NCI-H82 (cell line): Measurements from ENCODE around the gene ZNF771.
A peak's percentile ranks its signal among the peaks of the same experiment; 100 is the strongest.

ENCODE experiments used
- DNase-seq: peaks from one replicate; lab custom pipeline; 2025; lab: John Stamatoyannopoulos, UW

Gene ZNF771

DNA sequence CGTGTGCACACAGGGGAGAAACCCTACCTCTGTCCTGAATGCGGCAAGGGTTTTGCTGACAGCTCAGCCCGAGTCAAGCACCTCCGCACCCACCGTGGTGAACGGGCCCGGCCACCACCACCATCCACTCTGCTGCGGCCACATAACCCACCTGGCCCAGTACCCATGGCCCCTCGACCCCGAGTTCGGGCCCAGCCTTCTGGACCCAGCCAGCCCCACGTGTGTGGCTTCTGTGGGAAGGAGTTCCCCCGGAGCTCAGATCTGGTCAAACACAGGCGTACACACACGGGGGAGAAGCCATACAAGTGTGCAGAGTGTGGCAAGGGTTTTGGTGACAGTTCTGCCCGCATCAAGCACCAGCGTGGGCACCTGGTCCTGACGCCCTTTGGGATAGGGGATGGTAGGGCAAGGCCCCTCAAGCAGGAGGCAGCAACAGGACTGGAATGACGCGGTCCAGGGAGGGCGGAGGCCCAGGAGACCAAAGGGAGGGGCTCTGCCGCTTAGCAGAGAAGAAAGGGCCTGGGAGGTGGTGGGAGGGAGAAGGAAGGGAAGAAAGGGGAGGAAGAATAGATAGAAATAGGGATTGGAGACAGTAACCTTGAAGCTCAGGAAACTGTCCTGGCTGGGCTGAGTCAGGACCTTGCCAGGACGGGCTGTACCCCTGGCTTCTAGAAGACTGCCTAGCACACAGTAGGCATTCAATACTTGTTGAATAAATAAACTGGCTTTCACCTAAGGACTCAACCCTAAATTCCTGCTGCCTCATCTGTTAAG, 8.6 kb upstream of the ZNF771 start:
- no peak for DNase-seq

GRCh38 chr16:30399435-30400186, 7.8 kb upstream of the ZNF771 start:
- DNase-seq = peak; percentile 50

- DNase-seq = no peak
These were observed 5.5 kb upstream of the ZNF771 start for GRCh38 chr16:30401768-30402425.

GRCh38 chr16:30406795-30407101, 658 bp upstream of the ZNF771 start:
- DNase-seq = no peak

GRCh38 chr16:30407804-30408534, 563 bp downstream of the ZNF771 start:
- DNase-seq = peak; percentile 50

- peak; percentile 94 for DNase-seq
These were observed 2.0 kb downstream of the ZNF771 start for GRCh38 chr16:30409125-30410060.

DNA sequence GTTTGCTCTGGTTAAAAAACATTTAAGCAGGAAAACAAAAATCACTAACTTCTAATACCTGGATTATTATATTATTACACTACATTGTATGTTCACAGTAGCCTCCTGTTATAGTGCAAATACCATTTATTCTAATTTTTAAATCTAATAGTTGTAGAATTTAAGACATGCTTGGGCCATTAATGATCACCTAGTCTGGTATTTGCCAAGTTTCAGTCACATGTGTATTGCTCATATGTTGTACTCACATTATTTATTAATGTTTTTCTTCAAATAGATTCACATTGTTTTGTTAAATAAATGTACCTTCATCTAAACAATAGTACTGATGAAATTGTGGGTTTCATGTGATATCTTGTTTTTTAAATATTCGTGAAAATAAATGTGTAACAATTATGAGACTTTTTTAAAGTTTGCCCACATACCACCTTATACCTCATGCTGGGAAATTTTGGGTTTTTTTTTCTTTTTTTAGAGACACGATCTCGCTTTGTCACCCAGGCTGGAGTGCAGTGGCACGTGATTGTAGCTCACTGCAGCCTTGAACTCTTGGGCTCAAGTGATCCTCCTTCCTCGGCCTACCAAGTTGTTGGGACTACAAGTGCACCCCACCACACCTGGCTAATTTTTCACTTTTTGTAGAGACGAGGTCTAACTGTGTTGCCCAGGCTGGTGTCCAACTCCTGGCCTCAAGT, 5.9 kb downstream of the ZNF771 start:
- DNase-seq = no peak

DNA sequence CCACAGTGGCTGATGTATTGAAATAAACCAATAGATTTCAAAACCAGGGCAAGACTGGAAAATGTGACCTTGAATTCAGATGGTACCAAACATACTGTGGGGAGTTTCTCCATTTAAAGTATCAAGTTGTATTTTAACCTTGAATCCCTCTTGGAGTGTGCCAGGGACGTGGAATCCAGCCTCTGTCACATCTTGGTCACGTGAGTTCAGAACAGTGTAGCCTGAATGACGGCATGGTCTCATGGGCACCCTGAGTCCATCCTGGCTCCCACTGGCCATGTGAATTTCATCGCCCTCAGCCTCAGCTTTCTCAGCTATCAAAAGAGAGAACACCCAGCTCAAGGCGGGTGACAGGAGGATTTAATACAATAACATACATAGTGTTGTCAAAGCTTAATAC, 6.8 kb downstream of the ZNF771 start:
- DNase-seq = no peak

DNA sequence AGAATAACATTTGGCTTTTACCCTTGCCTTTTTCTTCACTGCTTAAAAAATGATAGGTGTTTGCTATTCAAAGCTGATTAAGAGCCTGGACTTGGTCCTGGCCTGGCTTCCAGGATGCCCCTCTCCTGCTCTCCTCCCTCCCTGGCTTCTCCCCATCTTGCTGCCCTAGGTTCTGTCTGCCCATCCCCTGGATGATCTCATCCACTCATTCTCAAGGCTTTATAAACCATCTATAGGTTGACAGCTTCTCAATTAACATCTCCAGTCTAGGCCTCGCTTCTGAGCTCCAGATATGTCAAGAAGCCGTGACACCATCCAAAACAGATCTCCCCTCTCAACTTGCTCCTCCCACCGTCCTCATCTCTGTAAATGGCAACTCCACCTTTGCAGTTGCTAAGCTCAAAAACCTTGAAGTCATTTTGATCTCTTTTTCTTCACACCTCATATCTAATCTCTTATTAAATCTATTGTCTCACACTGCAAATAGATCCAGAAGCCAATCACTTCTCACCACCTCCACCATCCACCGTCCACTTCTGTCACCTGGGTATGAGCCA, 8.7 kb downstream of the ZNF771 start:
- no peak for DNase-seq

DNA sequence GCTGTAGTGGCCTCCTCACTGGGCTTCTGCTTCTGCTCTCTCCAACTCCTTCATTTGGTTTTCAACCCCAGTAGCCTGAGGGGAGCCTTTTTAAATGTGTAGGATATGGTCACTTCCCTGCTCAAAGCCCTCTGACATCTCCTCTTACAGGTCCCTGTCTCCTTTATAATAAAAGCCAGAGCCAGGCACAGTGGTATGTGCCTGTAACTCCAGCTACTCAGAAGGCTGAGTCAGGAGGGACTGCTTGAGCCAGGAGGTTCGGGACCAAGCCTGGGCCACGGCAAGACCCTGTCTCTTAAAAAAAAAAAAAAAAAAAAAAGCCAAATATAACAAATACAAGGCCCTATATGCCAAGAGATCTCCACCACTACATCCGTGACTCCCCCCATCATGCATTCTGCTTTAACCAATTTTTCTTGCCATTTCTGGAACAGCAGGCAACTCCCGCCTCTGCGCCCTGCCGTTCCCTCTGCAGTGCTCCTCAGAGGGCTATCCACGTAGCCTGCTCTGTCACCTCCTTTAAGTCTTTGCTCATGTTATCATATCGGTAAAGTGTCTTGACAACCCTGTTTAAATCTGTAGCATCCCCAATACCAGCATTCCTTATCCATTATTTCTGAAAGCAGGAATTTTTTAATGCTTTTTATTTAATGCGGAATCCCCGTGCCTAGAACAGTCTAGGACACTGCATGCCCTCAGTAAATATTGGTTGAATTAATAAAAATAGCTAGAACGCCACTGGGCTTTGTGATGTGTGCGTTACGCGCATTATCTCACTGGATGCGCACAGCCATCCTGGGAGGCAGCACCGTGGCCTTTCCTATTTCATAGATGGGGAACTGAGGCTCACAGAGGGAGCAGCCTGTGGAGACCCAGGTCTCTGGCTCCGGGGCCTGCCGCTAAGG, 9.5 kb downstream of the ZNF771 start:
- DNase-seq = no peak

DNA sequence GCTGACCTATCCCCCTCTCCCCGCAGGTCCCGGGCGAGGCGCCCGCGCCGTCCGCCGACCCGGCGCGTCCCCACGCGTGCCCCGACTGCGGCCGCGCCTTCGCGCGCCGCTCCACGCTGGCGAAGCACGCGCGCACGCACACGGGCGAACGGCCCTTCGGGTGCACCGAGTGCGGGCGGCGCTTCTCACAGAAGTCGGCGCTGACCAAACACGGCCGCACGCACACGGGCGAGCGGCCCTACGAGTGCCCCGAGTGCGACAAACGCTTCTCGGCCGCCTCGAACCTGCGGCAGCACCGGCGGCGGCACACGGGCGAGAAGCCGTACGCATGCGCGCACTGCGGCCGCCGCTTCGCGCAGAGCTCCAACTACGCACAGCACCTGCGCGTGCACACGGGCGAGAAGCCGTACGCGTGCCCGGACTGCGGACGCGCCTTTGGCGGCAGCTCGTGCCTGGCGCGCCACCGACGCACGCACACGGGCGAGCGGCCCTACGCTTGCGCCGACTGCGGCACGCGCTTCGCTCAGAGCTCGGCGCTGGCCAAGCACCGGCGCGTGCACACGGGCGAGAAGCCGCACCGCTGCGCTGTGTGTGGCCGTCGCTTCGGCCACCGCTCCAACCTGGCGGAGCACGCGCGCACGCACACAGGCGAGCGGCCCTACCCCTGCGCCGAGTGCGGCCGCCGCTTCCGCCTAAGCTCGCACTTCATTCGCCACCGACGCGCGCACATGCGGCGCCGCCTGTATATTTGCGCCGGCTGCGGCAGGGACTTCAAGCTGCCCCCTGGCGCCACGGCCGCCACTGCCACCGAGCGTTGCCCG, 10.3 kb downstream of the ZNF771 start:
- peak; percentile 88 for DNase-seq

- DNase-seq = peak; percentile 13
These were observed 11.2 kb downstream of the ZNF771 start for GRCh38 chr16:30418350-30419181.

DNA sequence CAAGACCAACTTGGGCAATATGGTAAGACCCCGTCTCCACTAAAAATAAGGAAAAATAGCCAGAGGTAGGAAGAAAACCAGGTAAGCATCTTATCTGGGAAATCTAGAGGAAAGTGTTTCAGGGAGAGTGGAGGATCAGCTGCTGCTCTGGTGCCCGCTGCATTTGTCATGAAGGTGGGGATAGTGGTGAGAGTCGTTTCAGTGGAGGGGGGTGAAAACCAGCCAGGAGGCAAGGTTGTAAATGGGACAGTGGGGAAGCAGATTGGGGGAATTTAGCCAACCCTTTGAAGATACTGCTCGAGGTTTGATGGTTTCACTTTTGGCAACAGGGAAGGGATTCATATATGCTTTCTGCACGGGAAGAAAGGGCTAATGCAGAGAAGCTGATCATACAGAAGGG, 13.6 kb downstream of the ZNF771 start:
- DNase-seq = no peak

GRCh38 chr16:30428055-30428454, 20.6 kb downstream of the ZNF771 start:
- DNase-seq = no peak

GRCh38 chr16:30429418-30429677, 21.9 kb downstream of the ZNF771 start:
- DNase-seq = no peak

DNA sequence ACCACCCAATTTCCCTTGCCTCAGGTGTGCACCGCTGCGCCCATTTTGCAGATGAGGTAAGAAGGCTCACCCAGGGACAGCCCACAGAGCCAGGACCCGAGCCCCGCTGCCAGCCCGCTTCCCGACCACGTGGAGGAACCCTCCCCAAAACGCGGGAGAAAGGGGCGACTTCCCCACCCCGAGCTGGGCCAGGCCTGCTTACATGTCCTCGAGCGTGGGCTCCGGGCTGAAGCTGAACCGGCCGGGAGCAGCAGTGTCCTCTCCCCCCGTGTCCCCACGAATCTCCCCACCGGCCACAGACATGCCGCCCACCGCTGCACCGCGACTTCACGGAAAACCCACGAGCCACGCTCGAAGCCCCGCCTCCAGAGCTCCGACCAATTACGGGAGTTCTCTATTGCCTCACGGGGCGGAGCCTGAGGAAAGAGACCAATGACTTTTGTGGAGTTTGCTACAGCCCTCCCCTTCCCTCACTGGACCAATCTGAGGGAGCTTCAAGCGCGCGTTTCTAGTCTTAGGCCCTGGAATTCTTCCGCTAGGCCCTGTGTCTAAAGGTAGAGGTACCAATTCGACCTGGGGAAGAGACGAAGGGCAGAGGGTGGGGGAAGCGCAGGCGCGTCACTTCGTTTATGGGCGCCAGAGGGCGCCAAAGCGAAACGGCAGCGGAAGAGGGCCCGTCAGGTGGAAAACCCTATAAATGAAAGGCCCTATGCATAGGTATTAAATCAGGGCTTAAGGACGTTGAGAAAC, 22.4 kb downstream of the ZNF771 start, which contains the start of gene DCTPP1:
TSS of gene DCTPP1 (minus strand) at position 353 of the 750 bp plus-strand sequence. CDS start at position 303, 50 bp downstream.
- peak; percentile 100 for DNase-seq

GRCh38 chr16:30430428-30430970, 23.1 kb downstream of the ZNF771 start:
- no peak for DNase-seq
